ENCODE results near the gene CASK.

GRCh38 chrX:41519468-41519867 is 403.9 kb downstream of the CASK start:
- TF ChIP-seq POLR2AphosphoS5 (IDR thresholded peaks at IDR 0.05; ENCODE audit: low read depth) = no peak
- TF ChIP-seq, protein P1, sequence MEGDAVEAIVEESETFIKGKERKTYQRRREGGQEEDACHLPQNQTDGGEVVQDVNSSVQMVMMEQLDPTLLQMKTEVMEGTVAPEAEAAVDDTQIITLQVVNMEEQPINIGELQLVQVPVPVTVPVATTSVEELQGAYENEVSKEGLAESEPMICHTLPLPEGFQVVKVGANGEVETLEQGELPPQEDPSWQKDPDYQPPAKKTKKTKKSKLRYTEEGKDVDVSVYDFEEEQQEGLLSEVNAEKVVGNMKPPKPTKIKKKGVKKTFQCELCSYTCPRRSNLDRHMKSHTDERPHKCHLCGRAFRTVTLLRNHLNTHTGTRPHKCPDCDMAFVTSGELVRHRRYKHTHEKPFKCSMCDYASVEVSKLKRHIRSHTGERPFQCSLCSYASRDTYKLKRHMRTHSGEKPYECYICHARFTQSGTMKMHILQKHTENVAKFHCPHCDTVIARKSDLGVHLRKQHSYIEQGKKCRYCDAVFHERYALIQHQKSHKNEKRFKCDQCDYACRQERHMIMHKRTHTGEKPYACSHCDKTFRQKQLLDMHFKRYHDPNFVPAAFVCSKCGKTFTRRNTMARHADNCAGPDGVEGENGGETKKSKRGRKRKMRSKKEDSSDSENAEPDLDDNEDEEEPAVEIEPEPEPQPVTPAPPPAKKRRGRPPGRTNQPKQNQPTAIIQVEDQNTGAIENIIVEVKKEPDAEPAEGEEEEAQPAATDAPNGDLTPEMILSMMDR (IDR thresholded peaks at IDR 0.05; ENCODE audit: insufficient read depth, low read length) = no peak
- TF ChIP-seq REST (IDR thresholded peaks at IDR 0.05; ENCODE audit: insufficient replicate concordance, low read depth) = no peak
